Peyer's patch (tissue), 4 donors: Measurements from ENCODE around the gene SERPINF2. TPM values are rescaled to one million over a fixed set of nuclear protein-coding genes. Genes with fewer than 3 reads are reported as not detected.
"Not testable (repeated sequence)": the region's sequence is repeated elsewhere in the genome, so short reads cannot be mapped to it uniquely, and the experiment has no call there.

Source experiments
- DNase-seq, 3 donors: peaks; one replicate each; pipeline ENCODE4 v3.0.0-alpha.2; 2017 to 2019
- H3K27ac ChIP-seq, 4 donors: fragments of 200-600 bp; sonication (generic); one replicate each; pipeline ENCODE4 v1.5.1; 2016 to 2019
- H3K27me3 ChIP-seq, 2 donors: fragments of 200-600 bp; sonication (generic); one replicate each; pipeline ENCODE4 v1.5.1; 2019
- H3K36me3 ChIP-seq, 3 donors: fragments of 200-600 bp; sonication (generic); one replicate each; pipeline ENCODE4 v1.5.1; 2016 to 2019
- H3K4me1 ChIP-seq, 4 donors: fragments of 200-600 bp; sonication (generic); one replicate each; pipeline ENCODE4 v1.5.1; 2016 to 2019
- H3K4me3 ChIP-seq, 4 donors: fragments of 200-600 bp; sonication (generic); 1 replicate in 3 of 4; 2 replicates in 1 of 4; pipeline ENCODE4 v1.5.1; 2016 to 2019; ENCODE audit warnings: mild to moderate bottlenecking in 1 of 4
- H3K9me3 ChIP-seq, 4 donors: fragments of 200-600 bp; sonication (generic); one replicate each; pipeline ENCODE4 v1.5.1; 2016 to 2019; ENCODE audit warnings: mild to moderate bottlenecking in 1 of 4
- POLR2A ChIP-seq, 2 donors: fragments of 450-650 bp; IDR thresholded peaks; one replicate each; pipeline ENCODE4 v1.5.1; 2017; ENCODE audit warnings: antibody characterized with exemption in 2 of 2, mild to moderate bottlenecking in 2 of 2, moderate library complexity in 2 of 2
- total RNA-seq, 4 donors: library from RNA; depleted of rRNA; stranded (reverse); fragments of >200 nt; gene quantifications; one replicate each; pipeline ENCODE4 v1.1.0, GENCODE V29; 2016
- TF ChIP-seq, protein P1 (sequence below), 6 experiments: fragments of 450-650 bp in 4 of 6; fragments of 200-600 bp in 2 of 6; sonication (generic) in 1 of 6; IDR thresholded peaks; one replicate each; pipeline ENCODE4 v1.5.1; 2017 to 2019; ENCODE audit warnings: antibody characterized with exemption in 6 of 6, mild to moderate bottlenecking in 3 of 6, moderate library complexity in 1 of 6

The SERPINF2 gene
- total RNA-seq, 4 donors from 2014 or later: 4.0 to 9.6 (median 5.6) TPM

DNA sequence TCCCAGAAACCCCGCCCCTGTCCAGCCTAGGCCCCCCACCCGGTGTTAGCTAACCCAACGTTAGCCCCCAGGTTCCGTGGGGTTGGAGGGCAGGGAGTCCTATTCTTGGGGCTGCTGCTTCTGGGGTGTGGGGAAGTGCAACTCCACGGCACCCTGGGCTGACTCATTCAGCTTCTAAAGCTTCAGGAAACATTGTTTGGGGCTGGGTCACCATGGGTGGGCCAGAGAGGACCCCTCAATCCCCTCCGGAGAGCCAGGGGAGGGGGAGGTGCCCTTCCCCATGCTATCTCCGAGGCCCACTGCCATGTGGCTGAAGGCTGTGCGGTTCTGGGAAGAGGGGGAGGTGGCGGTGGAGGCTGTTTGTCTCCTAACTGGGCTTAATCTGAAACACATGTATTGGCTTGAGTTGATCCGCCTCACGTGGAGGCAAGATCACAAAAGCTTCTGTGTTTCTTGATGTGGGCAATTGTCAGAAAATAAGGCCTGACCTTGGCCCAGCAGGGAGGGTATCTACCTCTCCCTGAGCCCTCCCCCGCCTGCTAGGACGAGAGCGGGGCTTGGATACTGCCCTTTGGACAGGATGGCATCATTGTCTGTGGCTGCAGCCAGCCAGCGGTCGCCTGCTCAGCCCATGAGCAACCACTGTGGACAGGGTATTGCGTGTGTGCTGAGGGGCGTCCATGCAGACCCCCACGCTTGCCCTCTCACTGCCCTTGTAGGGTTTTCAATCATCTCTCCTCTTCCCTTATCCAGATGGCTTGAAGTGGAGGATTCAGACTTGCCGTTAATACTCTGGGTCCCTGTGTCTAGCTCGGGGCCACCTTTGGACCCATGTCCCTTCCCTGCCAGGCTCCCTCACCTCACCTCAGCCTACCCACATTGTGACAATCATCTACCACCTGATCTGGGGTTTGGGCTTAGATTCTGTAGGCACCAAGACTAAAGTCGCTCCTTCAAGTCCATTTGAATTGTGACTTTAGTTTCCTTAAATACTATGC lies 20.5 kb downstream of the SERPINF2 start:
- no peaks in the 10 kb centered on the region for H3K36me3 ChIP-seq
- H3K4me1 ChIP-seq: peaks cover 15 to 40% (median 22%) of the 10 kb centered on the region in 4 donors
- peak overlapping the region; percentile 28 to 47 (median 38) for H3K4me3 ChIP-seq
- peak overlapping the region; percentile 68 to 85 (median 72) for H3K27ac ChIP-seq
- peak in 2 of 3 donors; percentile 75 for DNase-seq
- no peaks in the 10 kb centered on the region for H3K27me3 ChIP-seq
- no peaks in the 10 kb centered on the region for H3K9me3 ChIP-seq
- TF ChIP-seq, protein P1, sequence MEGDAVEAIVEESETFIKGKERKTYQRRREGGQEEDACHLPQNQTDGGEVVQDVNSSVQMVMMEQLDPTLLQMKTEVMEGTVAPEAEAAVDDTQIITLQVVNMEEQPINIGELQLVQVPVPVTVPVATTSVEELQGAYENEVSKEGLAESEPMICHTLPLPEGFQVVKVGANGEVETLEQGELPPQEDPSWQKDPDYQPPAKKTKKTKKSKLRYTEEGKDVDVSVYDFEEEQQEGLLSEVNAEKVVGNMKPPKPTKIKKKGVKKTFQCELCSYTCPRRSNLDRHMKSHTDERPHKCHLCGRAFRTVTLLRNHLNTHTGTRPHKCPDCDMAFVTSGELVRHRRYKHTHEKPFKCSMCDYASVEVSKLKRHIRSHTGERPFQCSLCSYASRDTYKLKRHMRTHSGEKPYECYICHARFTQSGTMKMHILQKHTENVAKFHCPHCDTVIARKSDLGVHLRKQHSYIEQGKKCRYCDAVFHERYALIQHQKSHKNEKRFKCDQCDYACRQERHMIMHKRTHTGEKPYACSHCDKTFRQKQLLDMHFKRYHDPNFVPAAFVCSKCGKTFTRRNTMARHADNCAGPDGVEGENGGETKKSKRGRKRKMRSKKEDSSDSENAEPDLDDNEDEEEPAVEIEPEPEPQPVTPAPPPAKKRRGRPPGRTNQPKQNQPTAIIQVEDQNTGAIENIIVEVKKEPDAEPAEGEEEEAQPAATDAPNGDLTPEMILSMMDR (IDR thresholded peaks at IDR 0.05): no peak
- TF ChIP-seq POLR2A (IDR thresholded peaks at IDR 0.05): no peak

DNA sequence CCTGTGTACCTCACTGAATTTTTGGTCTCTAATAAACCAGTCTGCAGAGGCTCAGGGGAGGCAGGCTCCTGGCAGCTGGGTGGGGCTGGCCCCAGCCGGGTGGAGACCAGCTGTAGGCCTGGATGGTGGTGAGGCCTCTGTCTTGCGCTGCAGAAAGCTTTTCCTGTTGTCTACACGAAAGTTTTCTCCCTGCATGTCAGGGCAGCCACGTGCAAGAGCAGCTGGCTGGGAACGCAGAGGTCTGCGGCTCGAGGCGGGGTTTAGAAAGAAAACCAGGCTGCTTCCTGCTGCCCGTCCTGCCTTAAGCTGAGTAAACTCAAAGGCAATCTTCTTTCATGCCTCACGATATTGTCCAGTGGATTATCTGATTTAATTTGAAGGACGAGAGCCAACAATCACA lies 21.6 kb downstream of the SERPINF2 start:
- H3K27me3 ChIP-seq: no peaks in the 10 kb centered on the region
- H3K4me3 ChIP-seq: no peak overlapping the region
- no peaks in the 10 kb centered on the region for H3K36me3 ChIP-seq
- TF ChIP-seq POLR2A (IDR thresholded peaks at IDR 0.05): peak in 1 of 2 donors; percentile 35
- TF ChIP-seq, protein P1 (IDR thresholded peaks at IDR 0.05): no peak
- H3K9me3 ChIP-seq: no peaks in the 10 kb centered on the region
- DNase-seq: peak; percentile 74 to 94 (median 84)
- H3K27ac ChIP-seq: peak overlapping the region; percentile 68 to 85 (median 72)
- peaks cover 15 to 40% (median 22%) of the 10 kb centered on the region in 4 donors for H3K4me1 ChIP-seq

DNA sequence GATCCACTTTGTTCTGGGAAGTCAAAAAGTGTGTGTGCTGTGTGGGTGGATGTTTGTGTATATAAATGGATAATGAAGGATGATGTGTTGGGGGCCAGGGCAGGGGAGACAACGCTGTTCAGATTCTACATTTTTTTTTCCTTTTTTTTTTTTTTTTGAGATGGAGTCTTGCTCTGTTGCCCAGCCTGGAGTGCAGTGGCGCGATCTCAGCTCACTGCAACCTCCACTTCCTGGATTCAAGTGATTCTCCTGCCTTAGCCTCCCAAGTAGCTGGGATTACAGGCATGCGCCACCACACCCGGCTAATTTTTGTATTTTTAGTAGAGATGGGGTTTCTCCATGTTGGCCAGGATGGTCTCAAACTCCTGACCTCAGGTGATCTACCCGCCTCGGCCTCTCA lies 22.0 kb downstream of the SERPINF2 start:
- H3K9me3 ChIP-seq, H3K36me3 ChIP-seq, H3K4me3 ChIP-seq, DNase-seq, H3K27me3 ChIP-seq: not testable (repeated sequence)
- Histone ChIP-seq H3K27ac (peak overlapping the region; percentile 68 to 85 (median 72)), H3K4me1 (peaks cover 15 to 40% (median 22%) of the 10 kb centered on the region in 4 donors)

DNA sequence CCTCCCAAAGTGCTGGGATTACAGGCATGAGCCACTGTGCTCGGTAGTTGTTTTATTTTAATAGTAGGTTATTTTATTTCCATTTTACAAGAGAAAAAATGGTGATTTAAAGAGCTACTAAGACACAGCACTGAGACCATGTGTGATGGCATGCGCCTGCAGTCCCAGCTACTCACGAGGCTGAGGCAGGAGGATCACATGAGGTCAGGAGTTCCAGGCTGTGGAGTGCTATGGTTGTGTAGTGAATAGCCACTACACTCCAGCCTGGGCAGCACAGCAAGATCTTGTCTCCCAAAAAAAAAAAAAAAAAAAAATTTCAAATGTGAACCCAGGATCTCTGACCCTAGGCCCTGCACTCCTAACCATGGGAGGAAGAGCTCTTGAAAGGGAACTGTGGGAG lies 22.9 kb downstream of the SERPINF2 start:
- no peak overlapping the region for H3K4me3 ChIP-seq
- no peaks in the 10 kb centered on the region for H3K9me3 ChIP-seq
- no peaks in the 10 kb centered on the region for H3K36me3 ChIP-seq
- H3K4me1 ChIP-seq: peaks cover 15 to 40% (median 22%) of the 10 kb centered on the region in 4 donors
- no peaks in the 10 kb centered on the region for H3K27me3 ChIP-seq
- DNase-seq: no peak
- peak overlapping the region in 2 of 4 donors; percentile 68 to 70 for H3K27ac ChIP-seq
- TF ChIP-seq, protein P1 (IDR thresholded peaks at IDR 0.05): no peak
- TF ChIP-seq POLR2A (IDR thresholded peaks at IDR 0.05): no peak

DNA sequence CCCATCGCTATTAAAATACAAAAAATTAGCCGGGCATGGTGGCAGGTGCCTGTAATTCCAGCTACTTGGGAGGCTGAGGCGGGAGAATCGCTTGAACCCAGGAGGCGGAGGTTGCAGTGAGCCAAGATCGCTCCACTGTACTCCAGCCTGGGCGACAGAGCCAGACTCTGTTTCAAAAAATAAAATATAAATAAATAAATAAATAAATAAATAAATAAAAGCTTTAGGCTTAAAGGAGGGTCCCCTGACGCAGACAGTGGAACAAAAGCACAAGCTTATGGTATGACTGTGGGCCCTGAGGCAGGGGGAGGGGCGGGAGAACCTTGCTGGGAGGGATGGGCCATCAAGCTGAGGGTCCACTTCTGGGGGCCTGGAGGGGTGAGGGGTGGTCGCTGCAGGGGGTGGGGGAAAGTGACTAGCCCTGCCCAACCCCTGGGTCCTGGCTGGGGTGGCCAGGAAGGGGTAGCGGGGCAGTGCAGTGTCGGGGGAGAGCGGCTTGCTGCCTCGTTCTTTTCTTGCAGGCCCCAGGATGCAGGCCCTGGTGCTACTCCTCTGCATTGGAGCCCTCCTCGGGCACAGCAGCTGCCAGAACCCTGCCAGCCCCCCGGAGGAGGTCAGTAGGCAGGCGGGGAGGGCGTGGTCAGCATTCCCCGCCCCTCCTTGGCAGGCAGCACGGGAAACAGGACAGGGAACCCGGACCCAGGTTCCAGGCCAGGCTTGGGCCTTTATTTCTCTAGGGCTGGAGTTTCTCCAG lies 23.9 kb downstream of the SERPINF2 start:
- peaks cover 15 to 39% (median 27%) of the 10 kb centered on the region in 4 donors for H3K4me1 ChIP-seq
- H3K36me3 ChIP-seq: no peaks in the 10 kb centered on the region
- H3K27ac ChIP-seq: peak overlapping the region in 1 of 4 donors; percentile 26
- H3K4me3 ChIP-seq: no peak overlapping the region
- no peaks in the 10 kb centered on the region for H3K27me3 ChIP-seq
- no peak for DNase-seq
- no peaks in the 10 kb centered on the region for H3K9me3 ChIP-seq
- TF ChIP-seq, protein P1 (IDR thresholded peaks at IDR 0.05): no peak
- TF ChIP-seq POLR2A (IDR thresholded peaks at IDR 0.05): no peak
